ENCODE results near the gene SCARF1.

SCARF1 gene

DNA sequence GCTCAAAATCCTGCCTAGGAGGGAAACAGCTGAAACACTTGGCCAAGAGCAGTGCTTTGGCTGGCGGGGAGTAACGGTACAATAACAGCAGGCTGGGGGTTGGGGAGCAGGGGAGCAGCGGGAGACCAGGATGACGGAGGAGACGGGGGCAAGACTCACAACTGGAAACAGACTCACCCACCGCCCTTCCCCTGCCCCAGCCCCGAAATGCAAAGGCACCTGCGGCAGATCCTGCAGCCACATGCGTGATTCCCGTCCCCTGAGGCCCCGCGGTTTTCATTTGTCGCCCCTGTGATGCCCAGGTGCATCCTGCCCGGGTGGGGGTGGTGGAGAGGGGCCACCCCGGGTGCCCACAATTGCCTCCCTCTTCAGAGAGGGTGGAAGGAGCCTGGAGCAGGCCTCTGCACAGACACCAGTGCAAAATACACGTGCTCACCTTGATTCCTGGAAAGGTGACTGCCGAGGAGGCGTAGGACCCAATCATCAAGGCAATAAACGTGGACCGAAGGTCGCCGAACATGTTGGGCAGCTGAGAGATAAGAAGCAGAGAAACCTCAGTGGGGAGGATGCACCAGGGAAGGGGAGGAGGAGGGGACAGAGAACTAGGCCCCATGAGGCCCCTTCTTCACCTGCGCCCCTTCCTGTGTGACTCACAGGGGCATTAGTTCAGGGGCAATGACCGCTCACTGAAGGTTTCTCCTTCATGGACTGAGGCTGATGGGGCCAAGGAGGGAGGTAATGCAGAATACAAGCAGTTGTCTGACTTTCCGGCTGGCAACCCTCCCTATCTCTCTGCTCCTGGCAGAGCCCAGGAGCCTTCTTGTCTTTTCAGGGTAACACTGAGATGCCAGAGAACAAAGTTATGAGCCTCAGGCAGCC lies 52.5 kb downstream of the SCARF1 start:
- Histone ChIP-seq H3K36me3 (ENCODE audit: insufficient read depth, low read length) (peaks cover 58% of the 10 kb centered on the region), H3K4me1 (ENCODE audit: insufficient read depth, low read length) (no peaks in the 10 kb centered on the region), H3K9me3 (ENCODE audit: low read length) (no peaks in the 10 kb centered on the region), H3K4me3 (ENCODE audit: low read length) (no peak overlapping the region), H2AFZ (ENCODE audit: low read depth, low read length) (no peak overlapping the region), H3K27me3 (ENCODE audit: insufficient read depth, low read length) (no peaks in the 10 kb centered on the region)

DNA sequence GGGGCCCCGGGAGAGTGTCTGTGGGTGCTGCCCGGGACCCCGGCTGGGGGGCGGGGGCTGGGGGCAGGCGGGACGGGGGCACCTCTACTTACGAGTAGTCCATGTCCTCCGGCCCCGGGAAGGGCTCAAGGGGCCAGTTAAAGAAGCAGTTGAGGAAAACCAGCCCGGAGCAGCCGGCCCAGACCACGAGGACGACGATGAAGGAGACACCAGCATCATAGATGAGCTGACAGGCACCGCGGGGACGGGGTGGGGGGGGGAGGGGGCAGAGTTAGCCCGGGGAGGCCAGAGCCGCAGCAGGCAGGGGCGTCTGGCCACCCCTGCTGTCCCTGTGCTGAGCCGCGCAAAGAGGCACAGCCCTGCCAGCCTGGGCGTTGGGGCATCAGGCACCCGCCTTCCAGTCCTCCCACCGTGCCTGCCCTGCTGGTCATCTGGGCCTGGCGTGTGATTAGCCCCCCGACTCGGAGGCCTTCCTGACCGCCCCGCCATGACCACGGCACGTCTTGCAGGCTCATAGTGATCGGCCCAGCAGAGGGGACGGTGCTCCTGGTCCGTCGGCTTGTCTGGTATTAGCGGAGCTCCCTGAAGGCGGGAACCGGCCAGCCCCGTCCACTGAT lies 54.0 kb downstream of the SCARF1 start:
- Histone ChIP-seq H3K4me1 (ENCODE audit: insufficient read depth, low read length) (no peaks in the 10 kb centered on the region), H3K9me3 (ENCODE audit: low read length) (no peaks in the 10 kb centered on the region), H2AFZ (ENCODE audit: low read depth, low read length) (no peak overlapping the region), H3K27me3 (ENCODE audit: insufficient read depth, low read length) (no peaks in the 10 kb centered on the region), H3K4me3 (ENCODE audit: low read length) (no peak overlapping the region), H3K36me3 (ENCODE audit: insufficient read depth, low read length) (peaks cover 69% of the 10 kb centered on the region)

GRCh38 chr17:1590747-1591473 lies 54.6 kb downstream of the SCARF1 start:
- Histone ChIP-seq H3K4me1 (ENCODE audit: insufficient read depth, low read length) (no peaks in the 10 kb centered on the region), H3K4me3 (ENCODE audit: low read length) (no peak overlapping the region), H3K9me3 (ENCODE audit: low read length) (no peaks in the 10 kb centered on the region), H3K27me3 (ENCODE audit: insufficient read depth, low read length) (no peaks in the 10 kb centered on the region), H2AFZ (ENCODE audit: low read depth, low read length) (no peak overlapping the region), H3K36me3 (ENCODE audit: insufficient read depth, low read length) (peaks cover 69% of the 10 kb centered on the region)

DNA sequence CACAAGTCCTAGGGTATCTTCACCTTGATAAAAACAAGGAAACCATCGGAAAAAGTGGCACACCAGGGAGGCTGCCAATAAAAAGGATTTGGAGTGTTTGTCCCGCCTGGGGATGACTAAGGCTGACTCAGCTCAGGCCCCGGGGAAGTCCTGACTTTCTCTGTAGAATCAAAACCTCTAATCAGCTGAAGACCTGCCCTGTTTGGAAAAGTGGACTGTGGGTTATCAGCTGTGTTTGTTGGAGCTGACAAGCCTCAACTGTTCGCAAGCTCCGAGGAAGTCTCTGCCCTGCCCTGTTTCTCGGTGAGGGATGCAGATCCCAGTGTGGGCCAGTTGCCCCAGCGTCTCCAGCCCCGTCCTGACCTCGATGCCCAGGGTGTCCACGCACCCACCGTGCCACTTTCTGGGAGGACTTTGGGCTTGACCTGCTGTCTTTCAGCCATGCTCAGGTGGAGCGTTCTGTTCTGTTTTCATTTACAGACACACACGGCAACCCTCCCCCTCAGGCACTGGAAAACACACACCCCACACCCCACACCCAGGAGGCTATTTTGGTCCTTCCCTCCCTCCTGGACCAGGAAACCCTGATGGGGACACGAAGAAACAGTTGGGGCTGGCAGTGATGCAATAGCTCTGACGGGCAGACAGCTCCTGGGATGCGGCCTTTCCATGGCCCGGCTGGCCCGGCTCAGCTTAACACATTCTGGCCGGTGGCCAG lies 55.3 kb downstream of the SCARF1 start:
- no peak overlapping the region for H2AFZ ChIP-seq (ENCODE audit: low read depth, low read length)
- no peaks in the 10 kb centered on the region for H3K4me1 ChIP-seq (ENCODE audit: insufficient read depth, low read length)
- no peak overlapping the region for H3K4me3 ChIP-seq (ENCODE audit: low read length)
- peaks cover 76% of the 10 kb centered on the region for H3K36me3 ChIP-seq (ENCODE audit: insufficient read depth, low read length)
- no peaks in the 10 kb centered on the region for H3K27me3 ChIP-seq (ENCODE audit: insufficient read depth, low read length)
- no peaks in the 10 kb centered on the region for H3K9me3 ChIP-seq (ENCODE audit: low read length)

DNA sequence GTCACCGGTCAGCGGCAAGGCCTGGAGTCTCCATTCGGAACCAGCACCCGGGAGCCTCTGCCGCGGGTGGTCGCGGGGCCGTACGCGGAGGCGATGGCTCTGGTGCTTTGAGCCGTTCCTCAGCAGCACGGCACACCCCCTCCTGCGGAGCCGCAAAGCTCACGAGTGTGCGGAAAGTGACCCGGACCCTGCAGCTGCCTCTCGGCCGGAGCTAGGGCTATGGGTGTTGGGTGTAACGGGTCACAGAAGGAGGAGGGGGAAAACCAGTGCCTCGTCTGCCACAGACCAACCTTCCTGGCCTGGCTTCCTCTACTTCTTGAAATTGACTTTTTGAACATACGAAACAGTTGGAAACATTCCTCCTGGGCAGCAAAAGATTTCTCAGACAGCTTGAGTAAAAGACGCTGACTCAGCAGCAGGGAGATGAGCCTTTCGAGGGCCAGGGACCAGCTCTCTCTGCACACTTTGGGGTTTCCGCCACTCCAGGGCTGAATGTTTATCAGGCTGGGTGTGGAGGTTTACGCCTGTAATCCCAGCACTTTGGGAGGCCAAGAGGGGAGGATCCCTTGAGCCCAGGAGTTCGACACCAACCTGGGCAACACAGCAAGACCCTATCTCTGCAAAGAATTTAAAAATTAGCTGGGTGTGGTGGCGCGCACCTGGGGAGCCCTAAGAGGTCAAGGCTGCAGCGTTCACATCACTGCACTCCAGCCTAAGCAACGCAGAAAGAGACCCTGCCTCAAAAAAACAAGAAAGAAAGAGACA lies 56.5 kb downstream of the SCARF1 start:
- peaks cover 86% of the 10 kb centered on the region for H3K36me3 ChIP-seq (ENCODE audit: insufficient read depth, low read length)
- no peaks in the 10 kb centered on the region for H3K9me3 ChIP-seq (ENCODE audit: low read length)
- H3K4me3 ChIP-seq (ENCODE audit: low read length): no peak overlapping the region
- no peaks in the 10 kb centered on the region for H3K4me1 ChIP-seq (ENCODE audit: insufficient read depth, low read length)
- H2AFZ ChIP-seq (ENCODE audit: low read depth, low read length): no peak overlapping the region
- no peaks in the 10 kb centered on the region for H3K27me3 ChIP-seq (ENCODE audit: insufficient read depth, low read length)

GRCh38 chr17:1584167-1584566 lies 61.4 kb downstream of the SCARF1 start:
- no peak overlapping the region for H2AFZ ChIP-seq (ENCODE audit: low read depth, low read length)
- H3K27me3 ChIP-seq (ENCODE audit: insufficient read depth, low read length): no peaks in the 10 kb centered on the region
- no peaks in the 10 kb centered on the region for H3K4me1 ChIP-seq (ENCODE audit: insufficient read depth, low read length)
- H3K9me3 ChIP-seq (ENCODE audit: low read length): no peaks in the 10 kb centered on the region
- peaks cover 79% of the 10 kb centered on the region for H3K36me3 ChIP-seq (ENCODE audit: insufficient read depth, low read length)
- no peak overlapping the region for H3K4me3 ChIP-seq (ENCODE audit: low read length)

Data from neuron (in vitro differentiated cells).